NT2/D1 (cell line): ENCODE results near the gene CLASP1.

ENCODE experiments used
- DNase-seq: peaks from one replicate; pipeline ENCODE4 v3.0.0-alpha.2; 2011; ENCODE audit warnings: low read depth, low spot score
- H3K27me3 ChIP-seq: 2 replicates; pipeline ENCODE4 v1.6.0; 2011; ENCODE audit warnings: mild to moderate bottlenecking; ENCODE audit not compliant: insufficient read length, insufficient read depth
- H3K36me3 ChIP-seq: 2 replicates; pipeline ENCODE4 v1.6.1; 2011; ENCODE audit warnings: mild to moderate bottlenecking, low read length, mixed read lengths; ENCODE audit not compliant: insufficient read depth, insufficient read length
- H3K4me1 ChIP-seq: 2 replicates; pipeline ENCODE4 v1.5.1; 2011; ENCODE audit not compliant: insufficient read depth, insufficient read length
- H3K4me3 ChIP-seq: 2 replicates; pipeline ENCODE4 v1.5.1; 2011; ENCODE audit warnings: low read depth; ENCODE audit not compliant: insufficient read length
- H3K9ac ChIP-seq: 2 replicates; pipeline ENCODE4 v1.6.0; 2011; ENCODE audit warnings: low read depth; ENCODE audit not compliant: insufficient read length
- H3K9me3 ChIP-seq: 2 replicates; pipeline ENCODE4 v1.5.1; 2011; ENCODE audit warnings: mild to moderate bottlenecking, low read length; ENCODE audit not compliant: insufficient read depth
- SUZ12 ChIP-seq: IDR thresholded peaks from 2 replicates; pipeline ENCODE4 v1.6.1; 2011; ENCODE audit not compliant: insufficient read length, insufficient read depth; ENCODE audit errors: extremely low read depth
- YY1 ChIP-seq: IDR thresholded peaks from 2 replicates; pipeline ENCODE4 v1.6.1; 2011; ENCODE audit not compliant: insufficient read length, insufficient read depth
- ZNF274 ChIP-seq: IDR thresholded peaks from 2 replicates; pipeline ENCODE4 v1.6.1; 2011; ENCODE audit warnings: mild to moderate bottlenecking, low read depth, low read length

The CLASP1 gene

GRCh38 chr2:121633463-121633862 is 15.8 kb downstream of the CLASP1 start:
- H3K9me3 ChIP-seq, result peaks cover 17% of the 10 kb centered on the region
- no peak overlapping the region for H3K9ac ChIP-seq
- no peak overlapping the region for H3K4me3 ChIP-seq
- no peaks in the 10 kb centered on the region for H3K4me1 ChIP-seq
- H3K36me3 ChIP-seq, result no peaks in the 10 kb centered on the region
- TF ChIP-seq SUZ12 (no peak), ZNF274 (no peak), YY1 (no peak)
- no peaks in the 10 kb centered on the region for H3K27me3 ChIP-seq
- DNase-seq, result no peak

DNA sequence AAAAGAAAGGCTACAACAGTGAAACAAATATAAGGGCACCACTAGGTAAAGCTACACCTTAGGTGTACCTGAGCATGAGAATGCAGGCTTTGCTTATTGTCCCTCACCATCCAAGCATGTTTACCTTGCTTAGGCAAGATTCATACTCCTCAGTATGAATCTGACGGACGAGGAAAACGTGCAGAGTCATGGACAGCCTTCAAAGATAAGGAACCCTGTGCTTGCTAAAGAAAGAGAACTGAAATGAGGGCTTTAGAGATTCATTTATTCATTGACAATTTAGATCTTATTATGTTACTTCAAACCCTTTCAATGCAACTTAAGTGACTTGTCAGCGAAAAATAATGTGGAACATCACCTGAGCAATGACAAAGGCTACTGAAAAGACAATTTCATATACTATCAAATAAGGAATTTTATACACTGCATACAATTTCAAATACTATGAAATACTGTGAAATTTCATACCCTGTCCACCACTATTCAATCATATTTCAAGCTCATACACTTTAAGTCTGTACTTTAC is 21.7 kb downstream of the CLASP1 start:
- Histone ChIP-seq H3K27me3 (no peaks in the 10 kb centered on the region), H3K9me3 (no peaks in the 10 kb centered on the region), H3K4me1 (no peaks in the 10 kb centered on the region), H3K9ac (no peak overlapping the region), H3K4me3 (no peak overlapping the region), H3K36me3 (no peaks in the 10 kb centered on the region)
- DNase-seq, result no peak
- TF ChIP-seq ZNF274, result no peak
- no peak for TF ChIP-seq SUZ12
- no peak for TF ChIP-seq YY1

GRCh38 chr2:121626777-121627524 is 22.3 kb downstream of the CLASP1 start:
- Histone ChIP-seq H3K9ac (no peak overlapping the region), H3K9me3 (no peaks in the 10 kb centered on the region), H3K27me3 (no peaks in the 10 kb centered on the region), H3K4me1 (no peaks in the 10 kb centered on the region), H3K4me3 (no peak overlapping the region), H3K36me3 (no peaks in the 10 kb centered on the region)
- no peak for DNase-seq
- no peak for TF ChIP-seq SUZ12
- TF ChIP-seq YY1, result no peak
- TF ChIP-seq ZNF274, result no peak

DNA sequence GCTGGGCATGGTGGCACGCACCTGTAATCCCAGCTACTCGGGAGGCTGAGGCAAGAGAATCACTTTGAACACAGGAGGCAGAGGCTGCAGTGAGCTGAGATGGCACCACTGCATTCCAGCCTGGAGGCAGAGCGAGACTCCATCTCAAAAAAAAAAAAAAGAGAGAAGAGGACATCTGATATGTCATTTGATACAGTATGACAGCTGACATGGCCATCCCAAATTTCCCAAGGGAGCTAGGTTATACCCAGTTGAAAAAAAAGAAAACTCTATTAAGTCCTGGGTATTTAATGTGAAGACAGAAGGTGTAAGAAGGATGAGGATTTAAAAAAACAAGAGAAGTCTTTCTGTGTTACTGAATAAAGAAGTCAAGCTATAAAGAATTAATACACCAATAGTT is 23.3 kb downstream of the CLASP1 start:
- Histone ChIP-seq H3K36me3 (peaks cover 3% of the 10 kb centered on the region), H3K9ac (no peak overlapping the region), H3K9me3 (no peaks in the 10 kb centered on the region), H3K4me3 (no peak overlapping the region), H3K4me1 (no peaks in the 10 kb centered on the region), H3K27me3 (no peaks in the 10 kb centered on the region)
- no peak for DNase-seq
- TF ChIP-seq ZNF274 (no peak), SUZ12 (no peak), YY1 (no peak)

- no peaks in the 10 kb centered on the region for H3K9me3 ChIP-seq
- peaks cover 19% of the 10 kb centered on the region for H3K36me3 ChIP-seq
- TF ChIP-seq SUZ12, result no peak
- no peak for TF ChIP-seq YY1
- TF ChIP-seq ZNF274, result no peak
- no peak overlapping the region for H3K4me3 ChIP-seq
- H3K9ac ChIP-seq, result no peak overlapping the region
- peaks cover 4% of the 10 kb centered on the region for H3K27me3 ChIP-seq
- DNase-seq, result no peak
- H3K4me1 ChIP-seq, result no peaks in the 10 kb centered on the region
These were observed 32.1 kb downstream of the CLASP1 start for GRCh38 chr2:121617042-121617599.

DNA sequence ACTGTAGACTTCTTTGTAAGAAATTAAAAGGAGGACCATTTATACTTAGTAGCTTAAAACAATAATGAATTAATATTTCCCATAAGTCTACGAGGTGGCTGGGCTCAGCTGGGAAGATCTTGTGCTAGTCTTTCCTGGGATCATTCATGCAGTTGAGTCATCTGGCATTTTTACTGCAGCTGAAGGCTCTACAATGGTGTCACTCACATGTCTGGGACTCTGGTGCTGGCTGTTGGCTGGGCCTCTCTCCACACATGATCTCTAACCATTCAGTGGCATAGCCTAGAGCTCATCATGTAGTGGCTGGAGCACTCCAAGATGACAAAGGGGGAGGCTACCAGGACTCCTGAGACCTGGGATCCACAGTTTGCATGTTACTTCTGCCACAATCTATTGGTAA is 35.5 kb downstream of the CLASP1 start:
- H3K36me3 ChIP-seq, result peaks cover 11% of the 10 kb centered on the region
- no peak for DNase-seq
- H3K9me3 ChIP-seq, result peaks cover 4% of the 10 kb centered on the region; the same call in 1 of the 2 replicates
- TF ChIP-seq YY1 (no peak), SUZ12 (no peak), ZNF274 (no peak)
- no peak overlapping the region for H3K4me3 ChIP-seq
- no peaks in the 10 kb centered on the region for H3K4me1 ChIP-seq
- H3K27me3 ChIP-seq, result peaks cover 8% of the 10 kb centered on the region
- no peak overlapping the region for H3K9ac ChIP-seq

GRCh38 chr2:121613152-121613551 is 36.1 kb downstream of the CLASP1 start:
- DNase-seq, result no peak
- no peak overlapping the region for H3K4me3 ChIP-seq
- H3K4me1 ChIP-seq, result no peaks in the 10 kb centered on the region
- peaks cover 8% of the 10 kb centered on the region for H3K27me3 ChIP-seq
- no peak overlapping the region for H3K9ac ChIP-seq
- TF ChIP-seq YY1 (no peak), ZNF274 (no peak), SUZ12 (no peak)
- peaks cover 11% of the 10 kb centered on the region for H3K36me3 ChIP-seq
- H3K9me3 ChIP-seq, result peaks cover 4% of the 10 kb centered on the region; the same call in 1 of the 2 replicates
